IPS-NIHi7 (cell line): ENCODE measurements around the gene CCDC7.
"Not testable (repeated sequence)": the region's sequence is repeated elsewhere in the genome, so short reads cannot be mapped to it uniquely, and the experiment has no call there.

Source experiments
- DNase-seq: peaks from one replicate; pipeline ENCODE4 v3.0.0; 2012; ENCODE audit warnings: mixed read lengths; ENCODE audit errors: extremely low spot score

The CCDC7 gene

DNA sequence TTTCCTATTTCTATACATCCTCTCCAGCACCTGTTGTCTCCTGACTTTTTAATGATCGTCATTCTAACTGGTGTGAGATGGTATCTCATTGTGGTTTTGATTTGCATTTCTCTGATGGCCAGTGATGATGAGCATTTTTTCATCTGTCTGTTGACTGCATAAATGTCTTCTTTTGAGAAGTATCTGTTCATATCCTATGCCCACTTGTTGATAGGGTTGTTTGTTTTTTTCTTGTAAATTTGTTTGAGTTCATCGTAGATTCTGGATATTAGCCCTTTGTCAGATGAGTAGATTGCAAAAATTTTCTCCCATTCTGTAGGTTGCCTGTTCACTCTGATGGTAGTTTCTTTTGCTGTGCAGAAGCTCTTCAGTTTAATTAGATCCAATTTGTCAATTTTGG is 253.7 kb downstream of the CCDC7 start:
- not testable (repeated sequence) for DNase-seq

DNA sequence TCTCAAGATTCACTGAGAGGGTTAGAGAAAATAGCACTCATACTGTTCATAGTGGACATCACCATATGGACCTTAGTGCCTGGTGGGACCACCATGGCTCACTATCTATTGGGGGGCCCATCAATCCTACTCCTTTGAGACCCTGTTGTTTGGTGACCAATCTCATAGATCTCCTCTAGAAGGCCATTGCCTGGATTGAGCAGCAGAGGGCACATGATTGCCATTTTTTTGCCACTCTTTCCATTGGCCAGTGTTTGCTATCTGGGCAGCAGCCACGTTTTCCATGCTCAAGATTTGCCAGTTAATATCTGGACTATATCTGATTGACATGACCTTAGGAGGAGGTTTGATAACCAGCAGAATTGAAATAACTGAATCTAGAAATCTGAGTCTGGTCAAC is 267.6 kb downstream of the CCDC7 start:
- no peak for DNase-seq

DNA sequence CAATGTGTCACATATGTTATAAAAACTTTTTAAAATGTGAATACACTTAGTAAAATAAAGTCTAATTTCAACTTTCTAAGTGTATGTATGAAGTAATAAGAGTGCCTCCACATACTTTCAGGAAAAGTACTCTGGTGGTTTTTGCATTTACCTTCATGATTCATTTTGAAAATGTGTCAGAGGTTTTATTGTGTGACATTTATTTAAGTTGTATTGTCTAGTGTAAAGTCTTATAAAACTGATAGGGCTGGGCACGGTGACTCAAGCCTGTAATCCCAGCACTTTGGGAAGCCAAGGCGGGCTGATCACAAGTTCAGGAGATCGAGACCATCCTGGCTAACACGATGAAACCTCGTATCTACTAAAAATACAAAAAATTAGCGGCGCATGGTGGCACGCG is 285.6 kb downstream of the CCDC7 start:
- DNase-seq, result no peak

DNA sequence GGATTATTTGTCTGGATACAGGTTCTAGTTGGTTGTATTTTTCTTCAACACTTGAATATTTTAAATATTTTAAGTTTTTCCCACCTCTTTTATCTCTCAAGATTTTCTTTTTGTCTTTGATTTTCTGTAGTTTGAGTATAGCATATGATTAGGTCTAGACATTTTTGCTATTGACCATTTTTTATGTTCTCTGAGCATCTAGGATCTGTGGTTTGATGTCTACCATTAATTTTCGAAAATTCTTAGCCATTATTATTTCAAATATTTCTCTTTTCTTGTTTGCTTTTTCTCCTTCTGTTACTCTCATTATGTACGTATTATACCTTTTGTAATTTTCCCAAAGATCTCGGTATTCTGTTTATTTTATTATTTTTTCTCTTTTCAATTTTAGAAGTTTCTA is 293.0 kb downstream of the CCDC7 start:
- no peak for DNase-seq

DNA sequence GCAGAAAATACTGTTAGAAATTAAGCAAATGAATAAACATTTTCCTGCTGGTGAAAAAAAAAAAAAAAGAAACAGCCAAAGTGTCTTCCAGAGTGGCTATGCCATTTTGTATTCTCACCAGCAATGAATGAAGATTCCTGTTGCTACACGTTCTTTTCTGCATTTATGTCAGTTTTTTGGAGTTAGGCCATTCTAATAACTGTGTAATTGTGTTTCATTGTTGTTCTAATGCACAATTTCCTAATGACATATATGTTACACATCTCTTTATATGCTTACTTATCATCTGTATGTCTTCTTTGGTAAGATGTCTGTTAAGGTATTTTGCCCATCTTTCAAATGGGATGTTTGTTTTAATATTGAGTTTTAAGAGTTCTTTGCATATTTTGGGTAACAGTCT is 298.4 kb downstream of the CCDC7 start:
- no peak for DNase-seq

DNA sequence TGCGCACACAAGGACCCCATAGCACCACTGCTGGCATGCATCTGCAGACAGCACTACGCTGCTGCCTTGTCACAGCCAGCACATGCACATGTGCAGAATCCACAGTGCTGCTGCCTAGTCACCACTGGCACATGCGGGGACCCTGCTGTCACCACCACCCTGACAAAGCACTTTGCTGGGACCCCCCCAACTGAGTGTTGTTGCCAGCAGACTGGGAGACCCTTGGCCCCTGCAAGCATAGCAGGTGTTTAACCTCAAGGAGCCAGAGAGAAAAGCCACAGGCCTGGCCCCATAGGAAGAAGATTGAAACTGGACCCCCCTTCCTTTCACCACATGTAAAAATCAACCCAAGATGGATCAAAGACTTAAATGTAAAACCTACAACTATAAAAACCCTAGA is 300.9 kb downstream of the CCDC7 start:
- no peak for DNase-seq

DNA sequence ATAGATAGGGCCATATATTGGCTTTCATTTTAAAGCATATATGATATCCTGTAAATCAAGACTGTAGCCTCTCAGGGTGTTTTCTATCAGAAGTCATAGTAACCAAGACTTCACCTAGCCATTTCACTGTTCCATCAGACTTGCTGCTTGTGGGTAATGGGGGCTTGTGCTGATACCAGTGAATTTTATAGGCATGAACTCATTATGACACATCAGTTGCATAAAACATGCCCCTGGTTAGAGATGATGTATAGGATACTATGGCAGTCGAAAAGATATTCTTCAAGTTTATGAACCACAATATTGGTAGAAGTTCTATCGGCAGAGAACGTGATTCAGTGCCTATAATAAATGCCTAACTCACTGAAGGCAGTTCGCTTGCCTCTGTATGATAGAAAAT is 305.6 kb downstream of the CCDC7 start:
- no peak for DNase-seq

DNA sequence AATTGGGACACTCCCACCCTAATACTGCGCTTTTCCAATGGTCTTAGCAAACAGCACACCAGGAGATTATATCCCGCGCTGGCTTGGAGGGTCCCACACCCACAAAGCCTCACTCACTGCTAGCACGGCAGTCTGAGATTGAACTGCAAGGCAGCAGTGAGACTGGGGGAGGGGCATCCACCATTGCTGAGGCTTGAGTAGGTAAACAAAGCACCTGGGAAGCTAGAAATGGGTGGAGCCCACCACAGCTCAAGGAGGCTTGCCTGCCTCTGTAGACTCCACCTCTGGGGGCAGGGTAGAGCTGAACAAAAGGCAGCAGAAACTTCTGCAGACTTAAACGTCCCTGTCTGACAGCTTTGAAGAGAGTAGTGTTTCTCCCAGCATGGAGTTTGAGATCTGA is 309.0 kb downstream of the CCDC7 start:
- DNase-seq, result not testable (repeated sequence)

DNA sequence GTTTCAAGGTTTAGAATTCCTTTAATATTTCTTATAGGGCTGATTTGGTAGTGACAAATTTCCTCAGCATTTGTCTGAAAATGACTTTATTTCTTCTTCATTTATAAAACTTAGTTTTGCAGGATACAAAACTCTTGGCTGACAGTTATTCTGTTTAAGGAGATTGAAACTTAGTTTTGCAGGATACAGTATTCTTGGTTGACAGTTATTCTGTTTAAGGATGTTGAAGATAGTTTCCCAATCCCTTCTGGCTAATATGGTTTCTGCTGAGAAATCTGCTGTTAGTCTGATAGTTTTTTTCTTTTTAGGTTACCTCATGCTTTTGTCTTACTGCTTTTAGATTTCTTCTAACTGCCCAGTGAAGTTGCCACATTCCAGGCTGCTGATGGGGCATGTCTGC is 325.3 kb downstream of the CCDC7 start:
- no peak for DNase-seq

DNA sequence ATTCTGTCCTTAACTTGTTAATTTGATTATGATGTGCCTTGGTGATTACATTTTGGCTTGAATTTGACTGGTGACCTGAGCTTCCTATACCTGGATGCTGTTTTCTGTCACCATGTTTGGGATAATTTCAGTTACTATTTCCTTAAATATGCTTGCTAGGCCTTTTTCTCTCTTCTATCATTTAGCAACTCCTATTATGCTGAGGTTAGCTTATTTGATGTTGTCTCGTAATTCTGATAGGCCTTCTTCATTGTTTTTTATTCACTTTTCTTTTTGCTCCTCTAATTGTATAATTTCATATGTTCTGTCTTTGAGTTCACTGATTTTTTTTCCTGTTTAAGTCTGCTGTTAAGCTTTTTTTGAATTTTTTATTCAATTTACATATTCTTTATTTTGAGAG is 327.2 kb downstream of the CCDC7 start:
- DNase-seq, result no peak

DNA sequence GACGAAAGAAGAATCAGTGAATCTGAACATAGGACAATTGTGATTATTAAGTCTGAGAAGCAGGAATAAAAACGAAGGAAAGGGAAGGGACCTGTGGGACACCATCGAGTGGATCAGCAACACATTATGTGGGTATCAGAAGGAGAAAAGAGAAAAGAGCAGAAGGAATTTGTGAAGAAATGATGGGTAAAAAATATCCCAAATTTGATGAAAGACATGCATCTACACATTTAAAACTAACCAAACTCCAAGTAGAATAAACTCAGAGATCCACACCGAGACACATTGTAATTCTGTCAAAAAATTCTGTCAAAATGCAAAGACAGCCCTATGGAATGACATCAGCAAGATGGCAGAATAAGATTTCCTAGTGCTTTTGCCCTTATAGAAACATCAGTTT is 341.0 kb downstream of the CCDC7 start:
- DNase-seq, result no peak

DNA sequence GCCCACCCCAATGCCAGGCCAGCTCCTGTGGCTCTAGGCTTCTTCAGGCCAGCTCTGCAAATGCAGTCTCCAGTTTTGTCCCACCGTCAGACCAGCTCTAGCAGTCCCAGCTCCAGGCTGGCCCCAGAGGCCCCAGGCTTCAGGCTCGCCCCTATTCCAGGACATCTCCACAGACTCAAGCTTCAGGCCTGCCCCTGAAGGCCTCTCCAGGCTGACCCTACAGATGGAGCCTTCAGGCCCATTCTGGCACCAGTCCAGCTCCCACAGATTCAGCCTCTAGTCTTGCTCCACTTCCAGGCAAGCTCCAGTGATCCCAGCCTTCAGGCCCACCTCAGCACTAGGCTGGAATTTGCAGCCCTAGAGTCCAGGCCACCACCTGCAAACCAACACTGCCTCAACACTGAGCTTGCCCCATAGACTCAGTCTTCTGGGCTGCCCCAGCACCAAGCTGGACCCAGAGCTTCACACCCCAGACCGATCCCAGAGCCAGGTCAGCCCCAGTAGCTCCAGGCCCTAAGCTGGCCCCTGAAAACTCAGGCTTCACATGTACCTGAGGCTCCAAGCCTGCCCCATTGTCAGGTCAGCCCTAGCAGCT is 341.8 kb downstream of the CCDC7 start:
- DNase-seq, result no peak

DNA sequence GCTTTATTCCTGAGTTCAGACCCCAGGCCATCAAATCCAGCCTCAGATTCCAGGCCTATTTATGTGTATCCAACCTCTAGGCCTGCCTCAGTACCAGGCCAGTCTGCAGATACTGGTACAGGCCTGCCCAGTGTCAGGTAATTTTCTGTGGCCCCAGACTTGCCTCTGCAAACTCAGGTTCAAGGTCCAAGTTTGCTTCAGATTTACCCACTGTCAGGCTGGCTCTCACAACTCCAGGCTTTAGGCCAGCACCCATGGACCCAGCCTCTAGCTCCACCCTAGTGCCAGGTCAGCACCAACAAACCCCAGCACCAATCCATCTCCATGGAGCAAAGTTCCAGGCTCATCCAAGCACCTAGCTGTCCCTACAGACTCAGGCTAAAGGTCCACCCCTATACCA is 342.4 kb downstream of the CCDC7 start:
- no peak for DNase-seq

DNA sequence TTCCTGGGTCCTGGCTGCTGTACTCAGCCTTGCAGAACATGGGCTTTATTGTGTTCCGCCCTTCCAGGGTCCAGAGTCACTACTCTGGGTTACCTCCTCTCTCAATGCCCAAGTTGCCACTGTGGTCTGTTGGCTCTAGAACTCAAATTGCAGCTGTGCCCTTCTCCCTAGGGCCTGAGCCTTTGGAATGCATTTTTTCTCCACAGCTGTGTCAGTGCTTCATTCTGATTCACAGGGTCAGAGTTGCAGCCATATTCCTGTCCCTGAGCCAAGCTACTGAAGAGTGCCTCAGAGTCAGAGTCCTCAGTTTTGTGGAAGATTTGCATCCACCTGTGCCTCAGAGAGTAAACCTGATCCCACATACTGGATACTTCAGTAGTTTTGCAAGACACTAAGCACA is 344.5 kb downstream of the CCDC7 start:
- DNase-seq, result no peak

DNA sequence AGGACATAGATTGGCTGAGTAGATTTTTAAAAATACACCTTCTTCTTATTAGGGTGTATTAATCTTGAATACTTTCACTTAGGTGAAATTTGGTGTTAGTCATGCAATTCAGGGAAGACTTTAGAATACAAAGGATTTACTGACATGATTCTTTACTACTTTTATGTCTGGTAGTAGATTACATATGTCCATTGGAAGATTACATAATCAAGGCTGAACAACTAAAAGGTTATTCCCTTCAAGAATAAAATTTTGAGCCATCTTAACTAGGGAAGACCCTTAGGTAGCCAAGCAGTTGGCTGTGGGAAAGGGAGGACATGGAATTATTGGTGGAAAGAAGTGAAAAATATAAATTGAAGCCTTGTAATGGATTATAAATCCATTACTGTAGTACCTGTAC is 347.1 kb downstream of the CCDC7 start:
- no peak for DNase-seq

DNA sequence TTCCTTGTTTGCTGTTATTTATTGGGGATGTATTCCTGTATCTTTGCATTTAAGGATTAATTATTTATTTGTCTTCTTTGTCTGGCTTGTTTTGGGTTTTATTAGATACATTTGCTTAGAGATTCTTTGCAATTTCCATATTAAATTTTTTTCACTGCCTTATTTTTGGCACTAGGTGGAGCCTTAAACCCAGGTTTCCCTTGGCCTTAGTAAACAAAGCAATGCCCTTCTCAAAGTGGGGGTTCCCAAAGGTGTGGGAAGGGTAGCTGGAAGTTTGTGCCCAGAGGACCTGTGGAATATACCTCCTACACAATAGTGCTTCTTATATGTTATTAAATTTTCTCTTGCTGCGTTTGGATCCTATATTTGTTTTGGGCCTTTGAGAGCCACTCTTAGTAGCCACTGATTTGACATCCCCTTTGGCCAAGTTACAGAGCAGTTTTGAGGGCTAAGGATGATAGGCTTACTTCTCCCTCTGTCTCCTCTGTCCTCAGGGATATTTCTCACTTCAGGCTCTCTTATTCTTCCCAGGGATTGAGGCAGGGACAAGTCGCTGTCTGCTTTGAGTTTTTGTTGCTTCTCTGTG is 349.8 kb downstream of the CCDC7 start:
- DNase-seq, result peak; percentile 56

DNA sequence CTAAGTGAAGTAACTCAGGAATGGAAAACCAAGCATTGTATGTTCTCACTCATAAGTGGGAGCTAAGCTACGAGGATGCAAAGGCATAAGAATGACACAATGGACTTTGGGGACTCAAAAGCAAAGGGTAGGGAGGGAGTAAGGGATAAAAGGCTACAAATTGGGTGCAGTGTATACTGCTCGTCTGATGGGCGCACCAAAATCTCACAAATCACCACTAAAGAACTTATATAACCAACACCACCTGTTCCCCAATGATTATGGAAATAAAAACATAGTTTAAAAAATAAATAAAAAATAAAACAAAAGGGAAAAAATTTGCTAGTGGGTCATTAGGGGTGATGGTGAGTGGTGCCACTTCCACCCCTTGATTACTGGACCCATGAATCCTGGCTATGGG is 351.5 kb downstream of the CCDC7 start:
- not testable (repeated sequence) for DNase-seq

DNA sequence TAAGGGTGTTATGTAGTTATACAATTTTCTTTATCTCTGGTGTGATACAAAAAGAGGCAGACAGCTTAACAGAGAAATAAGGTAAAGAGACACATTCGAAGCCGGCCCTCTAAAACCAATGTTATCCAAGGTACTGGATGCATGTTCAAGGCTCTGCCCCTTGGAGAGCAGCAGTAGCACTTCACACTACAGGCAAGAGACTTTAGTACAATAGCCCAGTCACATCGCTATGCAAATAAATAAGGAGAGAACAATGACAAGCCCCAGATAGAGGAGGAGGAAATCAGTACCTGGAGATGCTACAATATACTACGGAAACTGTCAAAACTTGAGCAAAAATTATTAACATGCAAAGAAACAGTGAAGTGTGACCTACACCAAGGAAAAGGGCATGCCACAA is 401.0 kb downstream of the CCDC7 start:
- no peak for DNase-seq

DNA sequence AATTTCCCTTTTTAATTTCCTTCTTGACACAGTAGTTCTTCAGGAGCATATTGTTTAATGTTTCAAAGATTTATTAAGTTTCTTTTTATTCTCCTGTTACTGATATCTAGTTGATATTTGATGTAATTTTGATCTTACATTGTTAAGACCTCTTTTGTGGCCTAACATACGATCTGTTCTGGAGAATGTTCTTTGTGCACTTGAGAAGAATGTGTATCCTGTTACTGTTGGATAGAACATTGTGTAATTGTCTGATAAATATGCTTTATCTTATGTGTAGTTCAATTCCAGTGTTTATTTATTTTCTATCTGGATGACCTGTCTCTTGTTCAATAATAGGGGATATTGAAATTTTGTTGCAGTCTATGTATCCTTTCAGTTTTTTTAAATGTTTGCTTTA is 405.4 kb downstream of the CCDC7 start:
- no peak for DNase-seq

DNA sequence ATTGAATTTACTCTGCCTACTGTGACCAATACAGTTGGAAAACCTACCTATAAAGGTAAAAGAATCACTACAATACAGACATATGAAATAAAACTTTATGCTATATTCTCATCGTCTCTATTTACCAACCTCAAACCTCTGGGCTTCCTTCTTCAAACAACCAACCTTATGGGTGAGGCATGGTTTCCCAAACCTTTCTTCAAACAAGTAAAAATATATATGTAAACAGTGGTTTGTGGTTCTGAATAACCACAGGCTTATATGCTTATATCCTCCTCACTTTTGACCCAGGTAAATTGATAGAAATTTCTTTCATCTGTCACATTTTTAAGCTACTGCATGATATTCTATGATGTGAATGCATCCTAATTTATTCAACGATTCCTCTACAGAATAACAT is 408.5 kb downstream of the CCDC7 start:
- no peak for DNase-seq

DNA sequence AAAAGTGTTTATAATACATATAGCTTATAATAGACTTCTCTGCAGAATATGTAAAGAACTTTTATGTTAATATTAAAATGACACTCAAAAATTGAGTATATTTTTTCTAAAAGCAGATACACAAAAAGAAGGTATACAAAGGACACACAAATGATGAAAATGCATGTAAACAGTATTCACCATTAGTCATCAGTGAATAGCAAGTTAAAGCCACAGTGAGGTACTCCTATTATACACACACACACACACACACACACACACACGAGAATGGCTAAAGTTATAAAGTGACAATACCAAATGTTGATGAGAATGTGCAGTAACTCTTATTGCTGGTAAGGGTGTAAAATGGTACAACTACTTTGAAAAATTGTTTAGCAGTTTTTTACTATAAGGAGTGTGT is 419.2 kb downstream of the CCDC7 start:
- no peak for DNase-seq

DNA sequence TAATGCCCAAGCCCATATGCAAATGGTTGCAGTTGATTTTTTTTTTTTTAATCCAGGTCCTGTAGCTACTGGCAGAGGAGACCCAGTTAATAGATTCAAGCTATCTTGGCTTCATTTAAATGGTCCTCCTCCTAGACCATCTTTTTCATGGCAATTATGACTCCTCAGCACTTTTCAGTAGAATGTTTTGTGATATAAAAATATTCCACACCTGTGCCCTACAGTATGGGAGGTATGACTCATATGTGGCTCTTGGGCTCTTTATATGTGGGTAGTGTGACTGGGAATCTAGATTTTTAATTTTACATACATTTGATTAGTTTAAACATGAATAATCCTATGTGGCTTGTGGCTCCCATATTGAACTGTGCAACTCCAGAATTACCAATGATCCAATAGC is 432.0 kb downstream of the CCDC7 start:
- DNase-seq, result no peak

DNA sequence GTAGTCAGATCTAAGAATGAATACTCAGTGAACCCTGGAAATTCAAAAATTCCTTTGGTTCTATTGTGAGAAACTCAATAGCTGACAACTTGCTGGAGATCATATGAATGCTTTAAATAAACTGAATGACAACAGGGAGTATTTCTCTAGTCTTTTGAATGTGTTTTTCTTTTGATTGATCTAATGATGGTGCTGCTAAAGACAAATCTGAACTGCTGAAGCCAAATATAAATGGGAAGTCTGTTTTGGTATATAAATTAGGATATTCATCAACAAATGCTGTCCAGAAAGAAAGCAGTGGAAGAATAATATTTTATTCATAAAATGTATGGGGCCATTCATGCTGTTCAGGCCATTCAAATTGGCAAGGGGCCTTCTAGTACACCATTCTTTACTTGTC is 432.7 kb downstream of the CCDC7 start:
- no peak for DNase-seq

DNA sequence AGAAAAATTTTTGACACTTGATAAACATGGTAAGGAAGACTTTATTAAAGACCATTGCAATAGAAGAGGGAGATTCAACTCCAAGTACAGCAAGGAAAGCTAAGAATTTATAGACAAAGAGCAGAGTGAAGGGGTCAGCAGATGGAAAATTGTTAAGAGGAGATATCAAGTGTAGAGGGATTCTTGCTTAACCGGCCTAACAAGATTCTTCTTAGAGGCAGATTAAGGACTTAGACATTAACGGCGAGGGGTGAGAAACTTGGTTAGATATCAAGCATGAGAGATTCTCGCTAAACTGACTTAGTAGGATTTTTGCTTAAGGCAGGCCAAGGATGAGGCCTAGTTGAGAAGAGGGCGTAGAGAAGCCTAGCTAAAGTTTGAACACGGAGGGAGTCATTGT is 436.1 kb downstream of the CCDC7 start:
- DNase-seq, result no peak
